Effector memory CD4-positive, alpha-beta T cell (primary cell): ENCODE data around the gene ESR2.

Experiments
- DNase-seq, 3 donors: peaks; one replicate each; pipeline ENCODE4 v3.0.0-alpha.2; 2020
- H3K27ac ChIP-seq: 2 replicates; pipeline ENCODE4 v1.7.0; 2013; ENCODE audit warnings: mild to moderate bottlenecking, low read length, moderate library complexity; ENCODE audit not compliant: insufficient read depth, poor library complexity, severe bottlenecking
- H3K27me3 ChIP-seq: replicated peaks from 2 replicates; pipeline ENCODE4 v1.7.0; 2013; ENCODE audit warnings: mild to moderate bottlenecking, low read length; ENCODE audit not compliant: insufficient read depth, control insufficient read depth, poor library complexity, severe bottlenecking
- H3K36me3 ChIP-seq: 2 replicates; pipeline ENCODE4 v1.7.0; 2013; ENCODE audit warnings: mild to moderate bottlenecking, low read length, moderate library complexity; ENCODE audit not compliant: control insufficient read depth, insufficient read depth
- H3K4me1 ChIP-seq: 2 replicates; pipeline ENCODE4 v1.7.0; 2013; ENCODE audit warnings: low read length, mild to moderate bottlenecking; ENCODE audit not compliant: control insufficient read depth, insufficient read depth, poor library complexity, severe bottlenecking
- H3K4me3 ChIP-seq: 2 replicates; pipeline ENCODE4 v1.7.0; 2013; ENCODE audit warnings: low read length, low read depth, mild to moderate bottlenecking; ENCODE audit not compliant: insufficient read depth, poor library complexity, severe bottlenecking
- H3K9me3 ChIP-seq: 2 replicates; pipeline ENCODE4 v1.7.0; 2013; ENCODE audit warnings: mild to moderate bottlenecking, low read length, moderate library complexity; ENCODE audit not compliant: control insufficient read depth

The ESR2 gene

DNA sequence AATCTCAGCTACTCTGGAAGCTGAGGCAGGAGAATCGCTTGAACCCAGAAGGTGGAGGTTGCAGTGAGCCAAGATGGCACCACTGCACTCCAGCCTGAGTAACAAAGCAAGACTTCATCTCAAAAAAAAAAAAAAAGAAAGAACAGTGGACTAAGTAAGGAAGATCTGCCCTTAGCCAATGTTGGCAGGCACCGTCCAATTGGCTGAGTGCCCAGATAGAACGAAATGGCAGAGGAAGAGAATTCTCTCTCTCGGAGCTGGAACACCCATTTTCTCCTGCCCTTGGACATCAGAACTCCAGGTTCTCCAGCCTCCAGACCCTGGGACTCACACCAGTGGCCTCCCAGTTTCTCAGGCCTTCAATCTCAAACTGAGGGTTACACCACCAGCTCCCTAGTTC is 49.9 kb downstream of the ESR2 start:
- no peak for DNase-seq
- H3K4me1 ChIP-seq = no peaks in the 10 kb centered on the region
- H3K9me3 ChIP-seq = no peaks in the 10 kb centered on the region
- no peak overlapping the region for H3K27ac ChIP-seq
- no peaks in the 10 kb centered on the region for H3K27me3 ChIP-seq
- no peaks in the 10 kb centered on the region for H3K36me3 ChIP-seq
- H3K4me3 ChIP-seq = no peak overlapping the region

DNA sequence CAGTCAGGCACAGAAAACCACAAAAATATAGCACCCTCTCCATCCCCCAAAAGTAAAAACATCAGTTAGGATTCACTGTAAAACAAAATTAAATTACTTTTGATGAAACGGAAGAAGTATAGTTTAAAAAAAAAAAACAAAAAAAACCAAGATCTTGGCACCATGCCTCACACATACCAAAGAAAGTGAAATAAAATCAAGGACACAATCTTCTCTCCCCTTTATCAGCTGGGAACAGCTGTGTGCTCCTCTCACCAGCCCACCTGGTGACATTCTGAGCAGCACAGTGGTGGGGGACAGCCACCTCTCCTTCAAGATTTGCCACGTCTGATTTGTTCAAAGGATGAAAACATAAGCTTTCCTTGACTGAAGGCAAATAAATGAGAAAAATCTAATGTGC is 55.5 kb downstream of the ESR2 start:
- H3K4me1 ChIP-seq = no peaks in the 10 kb centered on the region
- no peak for DNase-seq
- no peaks in the 10 kb centered on the region for H3K9me3 ChIP-seq
- H3K4me3 ChIP-seq = no peak overlapping the region
- no peak overlapping the region for H3K27ac ChIP-seq
- H3K36me3 ChIP-seq = no peaks in the 10 kb centered on the region
- no peaks in the 10 kb centered on the region for H3K27me3 ChIP-seq

DNA sequence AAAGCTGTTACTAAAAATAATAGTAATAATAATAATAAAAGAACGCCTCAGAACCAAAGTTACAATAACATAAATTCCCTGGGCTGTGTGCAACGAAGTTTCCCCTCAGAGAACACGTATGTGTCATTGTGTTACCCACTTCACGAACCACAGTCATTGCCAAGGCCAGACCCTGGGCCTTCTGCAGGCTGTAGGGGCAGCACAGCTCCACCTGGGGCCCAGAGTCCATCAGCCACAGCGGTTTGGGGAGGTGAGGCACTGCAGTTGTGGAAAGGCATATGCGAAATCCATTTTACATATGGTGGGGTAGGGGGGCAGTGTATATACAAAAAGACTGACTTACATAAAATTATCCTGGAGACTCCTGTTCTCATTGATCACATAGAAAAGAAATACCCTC is 56.1 kb downstream of the ESR2 start:
- no peaks in the 10 kb centered on the region for H3K4me1 ChIP-seq
- H3K36me3 ChIP-seq = no peaks in the 10 kb centered on the region
- DNase-seq = no peak
- no peak overlapping the region for H3K27ac ChIP-seq
- H3K4me3 ChIP-seq = no peak overlapping the region
- no peaks in the 10 kb centered on the region for H3K9me3 ChIP-seq
- no peaks in the 10 kb centered on the region for H3K27me3 ChIP-seq

DNA sequence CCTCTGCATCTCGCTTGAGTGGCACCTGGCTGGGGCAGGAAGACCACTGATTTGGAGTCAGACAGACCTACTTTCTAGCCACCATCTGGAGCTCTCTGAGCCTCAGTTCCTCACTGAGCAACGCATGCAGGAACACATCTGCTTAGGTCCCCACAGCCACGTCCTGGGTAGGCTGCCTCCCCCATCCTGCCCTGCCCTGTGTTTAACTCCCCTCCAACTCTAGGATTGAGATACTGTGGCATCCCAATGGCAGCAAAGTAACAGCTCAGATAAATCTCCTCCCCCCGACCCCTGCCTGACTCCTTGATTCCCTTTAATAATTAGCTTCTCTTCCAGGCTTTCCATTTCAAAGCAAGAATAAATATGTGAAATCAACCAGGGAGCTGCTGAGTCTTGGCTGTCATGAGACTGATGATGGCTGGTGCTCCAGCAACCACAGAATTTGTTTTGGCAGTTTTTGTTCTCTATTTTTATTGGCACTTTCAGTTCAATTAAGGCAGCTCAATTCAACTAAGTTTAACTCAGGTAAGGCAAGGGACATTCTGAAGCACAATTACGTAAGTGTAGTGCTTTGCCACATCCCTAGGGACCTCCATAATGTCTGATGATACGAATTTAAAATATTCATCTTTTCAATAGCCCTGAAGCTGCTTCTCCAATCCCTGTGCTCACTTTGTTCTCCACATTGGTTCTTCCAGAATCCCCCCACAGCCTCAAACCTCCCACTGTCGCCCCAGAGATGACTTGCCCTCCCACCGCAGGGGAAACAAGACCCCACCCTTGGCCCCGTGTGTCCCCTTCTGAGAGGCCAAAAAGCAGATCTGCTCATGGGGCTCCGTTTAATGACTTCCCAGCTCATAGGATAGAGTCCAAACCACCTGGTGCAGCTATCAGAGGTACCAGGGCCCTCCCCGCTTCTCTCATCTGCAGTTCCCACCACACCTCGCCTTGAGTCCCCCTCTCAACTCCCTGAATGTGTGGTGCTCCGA is 58.2 kb downstream of the ESR2 start:
- H3K4me1 ChIP-seq = no peaks in the 10 kb centered on the region
- H3K27me3 ChIP-seq = no peaks in the 10 kb centered on the region
- no peak for DNase-seq
- no peak overlapping the region for H3K27ac ChIP-seq
- H3K36me3 ChIP-seq = peaks cover 4% of the 10 kb centered on the region
- no peaks in the 10 kb centered on the region for H3K9me3 ChIP-seq
- H3K4me3 ChIP-seq = no peak overlapping the region

DNA sequence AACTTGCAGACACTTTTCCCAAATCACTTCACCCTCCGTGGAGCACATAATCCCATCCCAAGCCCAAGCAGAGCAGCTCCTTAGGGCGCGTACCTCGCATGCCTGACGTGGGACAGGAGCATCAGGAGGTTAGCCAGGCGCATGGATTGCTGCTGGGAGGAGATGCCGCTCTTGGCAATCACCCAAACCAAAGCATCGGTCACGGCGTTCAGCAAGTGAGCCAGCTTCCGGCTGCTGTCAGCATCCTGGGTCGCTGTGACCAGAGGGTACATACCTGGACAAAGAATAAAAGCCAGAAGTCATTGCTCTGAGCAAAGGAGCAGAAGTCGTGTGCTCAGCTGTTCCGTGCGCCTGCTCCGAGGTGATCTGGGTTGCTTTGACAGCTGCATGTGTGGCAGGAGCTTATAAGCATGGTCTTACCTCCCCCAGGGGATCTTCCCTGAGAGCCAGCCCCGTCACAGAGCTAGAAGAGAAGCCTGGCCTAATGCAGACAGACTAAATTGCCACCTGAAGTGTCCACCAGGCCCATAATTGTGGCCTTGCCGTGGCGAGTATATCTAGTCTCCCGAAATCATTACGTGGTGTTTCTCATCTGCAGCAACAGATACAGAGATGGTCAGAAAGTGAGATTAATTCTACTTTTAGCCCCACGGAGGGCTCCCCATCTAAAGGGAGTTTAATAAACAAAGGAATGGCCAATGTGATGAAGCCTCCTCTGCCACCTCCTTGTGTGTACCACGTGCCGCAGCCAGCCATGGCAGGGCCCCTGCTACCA is 59.1 kb downstream of the ESR2 start:
- H3K4me1 ChIP-seq = no peaks in the 10 kb centered on the region
- H3K4me3 ChIP-seq = no peak overlapping the region
- H3K36me3 ChIP-seq = peaks cover 7% of the 10 kb centered on the region
- H3K9me3 ChIP-seq = no peaks in the 10 kb centered on the region
- no peak for DNase-seq
- no peaks in the 10 kb centered on the region for H3K27me3 ChIP-seq
- no peak overlapping the region for H3K27ac ChIP-seq

DNA sequence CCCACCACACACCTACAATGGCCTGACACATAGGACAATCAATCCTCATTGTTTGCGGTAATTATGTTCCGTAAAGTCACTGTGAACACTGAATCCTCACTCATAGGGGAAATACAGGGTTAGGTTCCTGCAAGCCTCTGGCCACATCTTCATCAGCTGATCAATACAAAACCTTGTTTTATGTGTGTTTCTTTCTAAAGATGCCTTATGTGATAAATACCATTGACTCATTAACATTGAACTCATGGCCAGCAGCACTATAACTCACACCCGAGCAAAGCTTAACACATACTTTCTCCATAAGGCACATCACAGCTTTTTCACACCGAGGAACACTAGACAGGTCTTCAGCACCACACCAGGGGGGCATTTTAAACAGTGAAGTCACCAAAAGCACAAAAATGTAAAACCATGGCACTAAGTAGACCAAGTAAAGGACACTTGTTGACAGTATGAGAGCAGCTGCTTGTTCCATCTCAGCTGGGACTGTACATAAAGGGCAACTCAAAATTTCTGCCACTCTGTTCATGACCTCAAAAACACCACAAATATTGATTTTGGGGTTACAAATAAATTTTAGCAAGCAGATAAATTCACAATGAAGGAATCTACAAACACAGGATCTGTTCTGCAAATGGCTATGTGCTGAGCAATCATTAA is 60.5 kb downstream of the ESR2 start:
- H3K4me3 ChIP-seq = no peak overlapping the region
- H3K9me3 ChIP-seq = no peaks in the 10 kb centered on the region
- no peaks in the 10 kb centered on the region for H3K4me1 ChIP-seq
- no peaks in the 10 kb centered on the region for H3K27me3 ChIP-seq
- DNase-seq = no peak
- H3K36me3 ChIP-seq = peaks cover 12% of the 10 kb centered on the region
- no peak overlapping the region for H3K27ac ChIP-seq

DNA sequence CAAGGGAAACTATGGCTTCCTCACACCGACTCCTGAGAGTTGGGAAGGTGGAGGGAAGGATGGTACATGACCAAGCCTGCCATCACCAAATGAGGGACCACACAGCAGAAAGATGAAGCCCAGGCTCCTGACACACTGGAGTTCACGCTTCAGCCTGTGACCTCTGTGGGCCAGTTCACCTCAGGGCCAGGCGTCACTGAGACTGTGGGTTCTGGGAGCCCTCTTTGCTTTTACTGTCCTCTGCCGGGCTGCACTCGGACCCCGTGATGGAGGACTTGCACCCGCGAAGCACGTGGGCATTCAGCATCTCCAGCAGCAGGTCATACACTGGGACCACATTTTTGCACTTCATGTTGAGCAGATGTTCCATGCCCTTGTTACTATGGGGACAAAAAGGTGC is 61.2 kb downstream of the ESR2 start:
- no peak for DNase-seq
- no peaks in the 10 kb centered on the region for H3K27me3 ChIP-seq
- H3K27ac ChIP-seq = no peak overlapping the region
- H3K4me3 ChIP-seq = no peak overlapping the region
- no peaks in the 10 kb centered on the region for H3K4me1 ChIP-seq
- peaks cover 19% of the 10 kb centered on the region for H3K36me3 ChIP-seq
- H3K9me3 ChIP-seq = no peaks in the 10 kb centered on the region

DNA sequence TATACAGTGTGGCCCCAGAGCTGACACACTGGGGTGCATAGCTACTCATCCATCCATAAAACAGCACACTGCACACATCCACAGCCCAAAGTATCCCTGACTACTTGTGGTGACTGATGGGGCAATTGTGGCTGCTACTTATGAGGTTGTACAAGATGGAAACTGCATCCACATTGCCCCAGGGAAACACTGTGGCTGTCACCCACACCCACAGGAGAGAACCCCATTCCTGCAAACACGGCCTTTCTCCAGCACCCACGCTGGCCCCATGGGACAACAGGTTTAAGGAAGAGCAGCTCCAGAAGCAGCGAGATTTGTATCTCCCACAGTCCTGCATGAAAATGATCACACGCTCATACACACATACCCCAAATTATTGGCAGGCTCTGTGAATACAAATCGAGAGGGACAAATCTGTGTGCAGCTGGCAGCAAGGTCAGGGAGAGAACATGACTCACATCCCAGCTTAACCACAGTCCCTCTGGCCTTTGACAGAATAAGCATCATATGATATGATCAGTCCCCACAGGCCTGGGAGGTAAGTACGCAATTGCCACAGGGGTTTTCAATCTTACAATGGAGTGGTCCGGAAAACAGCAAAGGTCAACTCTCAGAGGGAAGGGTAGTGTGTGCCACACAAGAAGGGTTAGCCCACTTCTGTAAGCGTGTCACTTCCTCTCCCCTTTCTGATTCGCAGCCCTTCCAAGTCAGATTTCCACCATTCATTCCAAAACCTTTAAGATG is 61.9 kb downstream of the ESR2 start:
- Histone ChIP-seq H3K4me1 (no peaks in the 10 kb centered on the region), H3K4me3 (no peak overlapping the region), H3K27ac (no peak overlapping the region), H3K27me3 (no peaks in the 10 kb centered on the region), H3K36me3 (peaks cover 24% of the 10 kb centered on the region), H3K9me3 (no peaks in the 10 kb centered on the region)
- DNase-seq = no peak

DNA sequence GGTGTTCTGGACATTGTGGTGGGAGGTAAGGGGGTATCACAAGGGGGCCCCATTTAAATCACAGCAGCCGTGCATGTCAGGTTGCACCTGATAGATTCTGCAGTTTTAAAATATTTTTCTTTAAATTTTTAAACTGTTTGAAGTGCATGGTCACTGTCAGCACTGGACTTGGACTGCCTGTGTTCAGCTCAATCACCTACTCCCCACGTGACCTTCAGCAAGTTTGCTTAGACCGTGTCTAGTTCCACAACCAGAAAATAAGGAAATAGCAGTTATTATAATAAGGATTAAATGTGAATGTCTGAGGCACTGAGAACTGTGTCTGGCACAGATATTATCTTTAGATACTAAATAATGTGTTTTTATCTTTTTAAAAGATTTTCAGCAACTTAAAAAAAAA is 64.7 kb downstream of the ESR2 start:
- no peak for DNase-seq
- Histone ChIP-seq H3K9me3 (no peaks in the 10 kb centered on the region), H3K4me3 (no peak overlapping the region), H3K36me3 (peaks cover 42% of the 10 kb centered on the region), H3K4me1 (no peaks in the 10 kb centered on the region), H3K27me3 (no peaks in the 10 kb centered on the region), H3K27ac (no peak overlapping the region)
